ENCODE results near the gene BDKRB1. TPM values are rescaled to one million over a fixed set of nuclear protein-coding genes. Genes with fewer than 3 reads are reported as not detected.

Gene BDKRB1
- total and polyA plus RNA-seq, 9 of the 15 experiments (the other 6 are each of a cell fraction or from before 2014, with no cell fraction given), result 0.06 to 0.23 (median 0.09) TPM; not detected in 1

DNA sequence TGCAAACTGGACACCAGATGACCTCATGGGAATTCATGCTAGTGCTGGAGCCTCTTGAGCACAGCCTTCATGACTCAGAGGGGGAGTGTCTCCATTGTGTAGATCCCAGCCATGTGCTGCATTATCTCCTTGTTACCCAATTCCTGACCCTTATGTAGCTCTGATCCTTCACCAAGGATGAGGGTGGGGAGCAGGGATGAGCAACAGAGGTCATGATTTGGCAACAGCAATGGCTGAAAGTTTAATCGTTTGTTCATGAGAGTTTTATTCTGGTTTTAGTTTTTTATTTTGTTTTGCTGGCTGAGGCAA, 9.5 kb upstream of the BDKRB1 start (continued):
- TF ChIP-seq ATF3 (IDR thresholded peaks at IDR 0.05) (peak; percentile 19; the same call in 1 of the 2 replicates), ATF3 (CRISPR knock-in tag; conservative IDR thresholded peaks at IDR 0.05) (no peak), POLR2G (IDR thresholded peaks at IDR 0.05; ENCODE audit: low read depth, low read length) (no peak), CEBPB (tag; IDR thresholded peaks at IDR 0.05) (peak; percentile 46; the same call in 1 of the 2 replicates), MECOM (CRISPR knock-in tag; IDR thresholded peaks at IDR 0.05) (no peak), TRIM28 (IDR thresholded peaks at IDR 0.05) (no peak), ZNF584 (CRISPR knock-in tag; IDR thresholded peaks at IDR 0.05; ENCODE audit: low read depth) (no peak), JUN (IDR thresholded peaks at IDR 0.05; ENCODE audit: borderline replicate concordance, low read depth, low read length) (0 out of 2 replicates have a peak, but pooled peaks have one; percentile 6), JUN (CRISPR knock-in tag; IDR thresholded peaks at IDR 0.05; ENCODE audit: borderline replicate concordance) (no peak), LARP7 (IDR thresholded peaks at IDR 0.05) (no peak), HDAC6 (IDR thresholded peaks at IDR 0.05; ENCODE audit: low read depth, low read length) (no peak)
- TF ChIP-seq, protein P1, sequence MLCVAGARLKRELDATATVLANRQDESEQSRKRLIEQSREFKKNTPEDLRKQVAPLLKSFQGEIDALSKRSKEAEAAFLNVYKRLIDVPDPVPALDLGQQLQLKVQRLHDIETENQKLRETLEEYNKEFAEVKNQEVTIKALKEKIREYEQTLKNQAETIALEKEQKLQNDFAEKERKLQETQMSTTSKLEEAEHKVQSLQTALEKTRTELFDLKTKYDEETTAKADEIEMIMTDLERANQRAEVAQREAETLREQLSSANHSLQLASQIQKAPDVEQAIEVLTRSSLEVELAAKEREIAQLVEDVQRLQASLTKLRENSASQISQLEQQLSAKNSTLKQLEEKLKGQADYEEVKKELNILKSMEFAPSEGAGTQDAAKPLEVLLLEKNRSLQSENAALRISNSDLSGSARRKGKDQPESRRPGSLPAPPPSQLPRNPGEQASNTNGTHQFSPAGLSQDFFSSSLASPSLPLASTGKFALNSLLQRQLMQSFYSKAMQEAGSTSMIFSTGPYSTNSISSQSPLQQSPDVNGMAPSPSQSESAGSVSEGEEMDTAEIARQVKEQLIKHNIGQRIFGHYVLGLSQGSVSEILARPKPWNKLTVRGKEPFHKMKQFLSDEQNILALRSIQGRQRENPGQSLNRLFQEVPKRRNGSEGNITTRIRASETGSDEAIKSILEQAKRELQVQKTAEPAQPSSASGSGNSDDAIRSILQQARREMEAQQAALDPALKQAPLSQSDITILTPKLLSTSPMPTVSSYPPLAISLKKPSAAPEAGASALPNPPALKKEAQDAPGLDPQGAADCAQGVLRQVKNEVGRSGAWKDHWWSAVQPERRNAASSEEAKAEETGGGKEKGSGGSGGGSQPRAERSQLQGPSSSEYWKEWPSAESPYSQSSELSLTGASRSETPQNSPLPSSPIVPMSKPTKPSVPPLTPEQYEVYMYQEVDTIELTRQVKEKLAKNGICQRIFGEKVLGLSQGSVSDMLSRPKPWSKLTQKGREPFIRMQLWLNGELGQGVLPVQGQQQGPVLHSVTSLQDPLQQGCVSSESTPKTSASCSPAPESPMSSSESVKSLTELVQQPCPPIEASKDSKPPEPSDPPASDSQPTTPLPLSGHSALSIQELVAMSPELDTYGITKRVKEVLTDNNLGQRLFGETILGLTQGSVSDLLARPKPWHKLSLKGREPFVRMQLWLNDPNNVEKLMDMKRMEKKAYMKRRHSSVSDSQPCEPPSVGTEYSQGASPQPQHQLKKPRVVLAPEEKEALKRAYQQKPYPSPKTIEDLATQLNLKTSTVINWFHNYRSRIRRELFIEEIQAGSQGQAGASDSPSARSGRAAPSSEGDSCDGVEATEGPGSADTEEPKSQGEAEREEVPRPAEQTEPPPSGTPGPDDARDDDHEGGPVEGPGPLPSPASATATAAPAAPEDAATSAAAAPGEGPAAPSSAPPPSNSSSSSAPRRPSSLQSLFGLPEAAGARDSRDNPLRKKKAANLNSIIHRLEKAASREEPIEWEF (CRISPR knock-in tag; IDR thresholded peaks at IDR 0.05), result no peak
- TF ChIP-seq, protein P2, sequence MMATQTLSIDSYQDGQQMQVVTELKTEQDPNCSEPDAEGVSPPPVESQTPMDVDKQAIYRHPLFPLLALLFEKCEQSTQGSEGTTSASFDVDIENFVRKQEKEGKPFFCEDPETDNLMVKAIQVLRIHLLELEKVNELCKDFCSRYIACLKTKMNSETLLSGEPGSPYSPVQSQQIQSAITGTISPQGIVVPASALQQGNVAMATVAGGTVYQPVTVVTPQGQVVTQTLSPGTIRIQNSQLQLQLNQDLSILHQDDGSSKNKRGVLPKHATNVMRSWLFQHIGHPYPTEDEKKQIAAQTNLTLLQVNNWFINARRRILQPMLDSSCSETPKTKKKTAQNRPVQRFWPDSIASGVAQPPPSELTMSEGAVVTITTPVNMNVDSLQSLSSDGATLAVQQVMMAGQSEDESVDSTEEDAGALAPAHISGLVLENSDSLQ (IDR thresholded peaks at IDR 0.05), result no peak
